ENCODE measurements around the gene CHTF18. TPM values are rescaled to one million over a fixed set of nuclear protein-coding genes. Genes with fewer than 3 reads are reported as not detected.

The CHTF18 gene
- total RNA-seq, 1 experiment from 2014 or later = 120 TPM

DNA sequence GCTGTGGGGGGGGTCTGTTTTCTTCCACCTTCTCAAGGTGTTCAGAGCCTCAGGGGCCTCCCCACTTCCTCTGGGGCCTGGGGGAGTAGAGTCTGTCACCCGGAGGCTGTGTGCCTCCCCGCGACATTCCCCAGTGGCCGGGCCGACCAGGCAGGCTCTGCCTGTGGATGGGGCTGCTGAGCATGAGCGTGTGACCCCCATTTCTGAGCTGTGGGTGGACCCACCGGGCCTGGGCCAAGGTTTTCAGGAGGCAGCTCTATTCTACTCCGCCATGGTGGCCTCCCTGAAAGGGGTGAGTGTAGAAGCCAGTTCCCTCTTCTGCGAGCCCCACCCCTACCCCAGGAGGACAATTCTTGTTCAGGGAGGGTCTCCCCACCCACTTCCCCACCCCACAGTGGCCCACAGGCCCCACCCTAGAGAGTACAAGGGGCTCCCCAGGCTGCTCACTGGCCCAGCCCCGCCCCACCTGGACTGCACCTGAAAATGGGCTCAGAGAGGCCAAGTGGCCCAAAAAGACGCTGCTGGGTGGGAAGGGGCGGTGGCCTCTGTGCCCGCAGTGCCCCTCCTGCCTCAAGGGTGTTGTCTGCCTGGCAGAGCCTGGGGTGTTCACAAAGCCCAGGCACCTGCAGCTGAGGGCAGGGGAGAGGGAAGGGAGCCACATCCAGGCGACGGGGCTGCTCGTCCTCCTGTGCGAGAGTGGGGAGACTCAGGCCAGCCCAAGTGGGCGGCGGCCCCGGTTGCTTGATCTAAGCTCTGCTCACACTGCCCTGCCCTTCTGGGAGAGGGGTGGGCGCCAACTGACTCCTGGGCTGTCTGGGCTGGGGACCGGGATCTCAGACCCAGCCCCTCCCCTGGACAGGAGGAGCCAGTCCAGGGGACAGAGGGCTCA lies 26.6 kb upstream of the CHTF18 start:
- H2BK20ac ChIP-seq (ENCODE audit: low read depth, low read length, poor library complexity, severe bottlenecking) = no peak overlapping the region
- H3K4me3 Mint-ChIP-seq = no peak overlapping the region
- no peak overlapping the region for H3K18ac ChIP-seq (ENCODE audit: insufficient read length, low read depth, low read length)
- H4K20me1 ChIP-seq (ENCODE audit: control insufficient read depth, insufficient read depth, insufficient read length) = no peaks in the 10 kb centered on the region
- no peak overlapping the region for H4K8ac ChIP-seq (replicated peaks; ENCODE audit: insufficient read length, low read depth, low read length)
- H3K56ac ChIP-seq (ENCODE audit: insufficient read length, low read depth, low read length) = no peak overlapping the region
- no peaks in the 10 kb centered on the region for H3K79me1 ChIP-seq (ENCODE audit: insufficient read depth, low read depth, low read length, poor library complexity, severe bottlenecking)
- no peak overlapping the region for H4K91ac ChIP-seq (ENCODE audit: insufficient read length, low read depth, low read length)
- no CpG with 5 or more reads among the region's 22 CpGs for WGBS (ENCODE audit: extremely low coverage, insufficient read length, low lambda C conversion rate)
- no peak overlapping the region for H2BK15ac ChIP-seq (ENCODE audit: low read depth, low read length)
- H3K27me3 Mint-ChIP-seq (ENCODE audit: low read depth) = peaks cover 16% of the 10 kb centered on the region
- no peak for DNase-seq
- H3K9me3 Mint-ChIP-seq = no peaks in the 10 kb centered on the region
- H3K4me2 ChIP-seq (ENCODE audit: insufficient read depth, insufficient read length, low read length) = no peak overlapping the region
- H2AK5ac ChIP-seq (ENCODE audit: insufficient read length, low read length) = no peak overlapping the region
- H3K27ac ChIP-seq (ENCODE audit: insufficient read length, low read depth, low read length) = no peak overlapping the region
- no peak overlapping the region for H3K27ac Mint-ChIP-seq
- no peak overlapping the region for H3K14ac ChIP-seq (ENCODE audit: insufficient read depth, low read length)
- no peaks in the 10 kb centered on the region for H3K23me2 ChIP-seq (ENCODE audit: insufficient read length, low read depth, low read length, poor library complexity, severe bottlenecking)
- no peak overlapping the region for H3K9ac ChIP-seq (ENCODE audit: extremely low read depth, insufficient read length, low read length)
- H2AFZ ChIP-seq (ENCODE audit: low read length) = no peak overlapping the region
- no peak overlapping the region for H2BK12ac ChIP-seq (ENCODE audit: insufficient read length, low read depth, low read length)
- no peak overlapping the region for H2BK5ac ChIP-seq (ENCODE audit: insufficient read length, low read length)
- H3K36me3 Mint-ChIP-seq (ENCODE audit: insufficient read depth in 1 of 3, low read depth in 3 of 3) = no peaks in the 10 kb centered on the region
- no peak overlapping the region for H3K4ac ChIP-seq (ENCODE audit: low read depth, low read length)
- TF ChIP-seq, protein P1, sequence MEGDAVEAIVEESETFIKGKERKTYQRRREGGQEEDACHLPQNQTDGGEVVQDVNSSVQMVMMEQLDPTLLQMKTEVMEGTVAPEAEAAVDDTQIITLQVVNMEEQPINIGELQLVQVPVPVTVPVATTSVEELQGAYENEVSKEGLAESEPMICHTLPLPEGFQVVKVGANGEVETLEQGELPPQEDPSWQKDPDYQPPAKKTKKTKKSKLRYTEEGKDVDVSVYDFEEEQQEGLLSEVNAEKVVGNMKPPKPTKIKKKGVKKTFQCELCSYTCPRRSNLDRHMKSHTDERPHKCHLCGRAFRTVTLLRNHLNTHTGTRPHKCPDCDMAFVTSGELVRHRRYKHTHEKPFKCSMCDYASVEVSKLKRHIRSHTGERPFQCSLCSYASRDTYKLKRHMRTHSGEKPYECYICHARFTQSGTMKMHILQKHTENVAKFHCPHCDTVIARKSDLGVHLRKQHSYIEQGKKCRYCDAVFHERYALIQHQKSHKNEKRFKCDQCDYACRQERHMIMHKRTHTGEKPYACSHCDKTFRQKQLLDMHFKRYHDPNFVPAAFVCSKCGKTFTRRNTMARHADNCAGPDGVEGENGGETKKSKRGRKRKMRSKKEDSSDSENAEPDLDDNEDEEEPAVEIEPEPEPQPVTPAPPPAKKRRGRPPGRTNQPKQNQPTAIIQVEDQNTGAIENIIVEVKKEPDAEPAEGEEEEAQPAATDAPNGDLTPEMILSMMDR (conservative IDR thresholded peaks at IDR 0.05) = no peak
- H3K9me3 ChIP-seq (ENCODE audit: control insufficient read depth, low read depth, low read length) = no peaks in the 10 kb centered on the region
- no peak overlapping the region for H4K5ac ChIP-seq (ENCODE audit: insufficient read length, low read depth, low read length)
- H3K4me1 Mint-ChIP-seq = peaks cover 5 to 10% of the 10 kb centered on the region in 2 experiments
- H3T11ph ChIP-seq (ENCODE audit: low read length) = no peak overlapping the region
- no peaks in the 10 kb centered on the region for H3K79me2 ChIP-seq (ENCODE audit: insufficient read depth, low read length)
- no peaks in the 10 kb centered on the region for H3K27me3 ChIP-seq (ENCODE audit: insufficient read depth, low read length)
- no peak overlapping the region for H3K23ac ChIP-seq (ENCODE audit: insufficient read length, low read depth, low read length)
- no peaks in the 10 kb centered on the region for H3K4me1 ChIP-seq (ENCODE audit: insufficient read depth, low read length)
- no peak overlapping the region for H2BK120ac ChIP-seq (ENCODE audit: low read depth, low read length, poor library complexity, severe bottlenecking)
